Endothelial cell of umbilical vein (primary cell): ENCODE results near the gene TACC3. TPM values are rescaled to one million over a fixed set of nuclear protein-coding genes. Genes with fewer than 3 reads are reported as not detected.

ENCODE experiments used
- BruUV-seq: library from RNA; stranded (reverse); fragments of 400-500 nt; replicated peaks from 2 replicates; lab custom pipeline; 2021; lab: Mats Ljungman, UMichigan
- CTCF ChIA-PET: fragments of 300-600, 350-600 bp; sonication (Branson Sonifier 250); formaldehyde crosslinking; loops from one replicate; lab custom pipeline; 2021; ENCODE audit warnings: antibody characterized with exemption, inconsistent platforms; lab: Charles Lee
- POLR2A ChIA-PET: fragments of 300-600, 350-600 bp; sonication (Branson Sonifier 250); formaldehyde crosslinking; loops from one replicate; lab custom pipeline; 2021; ENCODE audit warnings: antibody characterized with exemption, inconsistent platforms; lab: Charles Lee
- DNase-seq: peaks from one replicate; pipeline ENCODE4 v3.0.0-alpha.2; 2011; ENCODE audit warnings: low read depth, low spot score
- FAIRE-seq: peaks from 2 replicates; lab custom pipeline; 2011; peaks lifted over from hg19 to GRCh38; lab: Jason Lieb, UNC
- H2AFZ ChIP-seq: 2 replicates; pipeline ENCODE4 v1.6.0; 2012; ENCODE audit warnings: low read depth, low read length, control low read depth, inconsistent platforms
- H3K27ac ChIP-seq: 2 replicates; pipeline ENCODE4 v1.5.1; 2011; ENCODE audit warnings: low read depth, mild to moderate bottlenecking, control low read depth, low read length, moderate library complexity; ENCODE audit not compliant: insufficient read depth
- H3K27me3 ChIP-seq, 2 experiments: 2 replicates each; pipeline versions ENCODE4 v1.6.0 to v1.6.1; 2011; ENCODE audit warnings: low read length in 2 of 2, mixed read lengths in 1 of 2; ENCODE audit not compliant: control insufficient read depth in 2 of 2, insufficient read depth in 2 of 2
- H3K36me3 ChIP-seq, 2 experiments: 2 replicates in 1 of 2; 3 replicates in 1 of 2; pipeline ENCODE4 v1.5.1; 2011; ENCODE audit warnings: low read length in 2 of 2, mild to moderate bottlenecking in 1 of 2, moderate library complexity in 1 of 2; ENCODE audit not compliant: control insufficient read depth in 2 of 2, insufficient read depth in 2 of 2; ENCODE audit errors: extremely low read depth in 1 of 2
- H3K4me1 ChIP-seq: 3 replicates; pipeline ENCODE4 v1.5.1; 2011; ENCODE audit warnings: mild to moderate bottlenecking, low read length; ENCODE audit not compliant: control insufficient read depth, insufficient read depth; ENCODE audit errors: extremely low read depth
- H3K4me2 ChIP-seq: 2 replicates; pipeline ENCODE4 v1.6.1; 2011; ENCODE audit warnings: low read length, control low read depth, mixed read lengths; ENCODE audit not compliant: insufficient read depth
- H3K4me3 ChIP-seq, 3 experiments: fragments of 200-600 bp in 1 of 3; sonication (generic), shearing (Covaris generic) in 1 of 3; replicated peaks in 1 of 3; 2 replicates each; pipeline ENCODE4 v1.5.1; 2011 to 2016; ENCODE audit warnings: control low read depth in 3 of 3, low read length in 3 of 3, mild to moderate bottlenecking in 2 of 3, inconsistent platforms in 1 of 3, low read depth in 1 of 3, moderate library complexity in 1 of 3; ENCODE audit not compliant: insufficient read depth in 1 of 3
- H3K79me2 ChIP-seq: 2 replicates; pipeline ENCODE4 v1.6.0; 2012; ENCODE audit warnings: low read length, inconsistent platforms; ENCODE audit not compliant: control insufficient read depth, insufficient read depth
- H3K9ac ChIP-seq: replicated peaks from 2 replicates; pipeline ENCODE3; 2011; ENCODE audit warnings: low read length, control low read depth; ENCODE audit not compliant: insufficient read depth; ENCODE audit errors: extremely low read depth
- H3K9me1 ChIP-seq: replicated peaks from 3 replicates; pipeline ENCODE4 v1.6.0; 2011; ENCODE audit warnings: mild to moderate bottlenecking, low read length; ENCODE audit not compliant: control insufficient read depth, insufficient read depth; ENCODE audit errors: extremely low read depth
- H3K9me3 ChIP-seq: replicated peaks from 2 replicates; pipeline ENCODE4 v1.5.1; 2012; ENCODE audit warnings: low read length, inconsistent platforms; ENCODE audit not compliant: control insufficient read depth, insufficient read depth
- H4K20me1 ChIP-seq: replicated peaks from 2 replicates; pipeline ENCODE3; 2011; ENCODE audit warnings: mild to moderate bottlenecking, low read length; ENCODE audit not compliant: control insufficient read depth, insufficient read depth; ENCODE audit errors: extremely low read depth
- FOS ChIP-seq: IDR thresholded peaks from 2 replicates; pipeline ENCODE4 v1.6.1; 2011; ENCODE audit warnings: mild to moderate bottlenecking, low read length, moderate library complexity, borderline replicate concordance; ENCODE audit not compliant: insufficient read depth
- GATA2 ChIP-seq: IDR thresholded peaks from 2 replicates; pipeline ENCODE4 v1.7.0; 2011; ENCODE audit warnings: low read depth, mild to moderate bottlenecking, moderate library complexity, mixed read lengths, low read length; ENCODE audit not compliant: insufficient read length, insufficient read depth
- MYC ChIP-seq: IDR thresholded peaks from one replicate; pipeline ENCODE4 v1.6.1; 2011; ENCODE audit warnings: mild to moderate bottlenecking, low read depth, low read length
- POLR2AphosphoS5 ChIP-seq: IDR thresholded peaks from 2 replicates; pipeline ENCODE4 v1.6.1; 2012; ENCODE audit warnings: low read depth, mild to moderate bottlenecking, control low read depth, low read length, moderate library complexity; ENCODE audit not compliant: insufficient read depth
- dilution Hi-C: fragments of 300-500 bp; cut with MboI; formaldehyde crosslinking; loops from one replicate; pipeline ENCODE4 v1.15.0; 2019; ENCODE audit warnings: low sequenced_read_pairs; ENCODE audit not compliant: extremely low pct_ligation_motif_present
- intact Hi-C: fragments of 100-400 bp; cut with micrococcal nuclease; formaldehyde crosslinking; loops from one replicate; pipeline ENCODE4 v1.10.0; 2022
- polyA plus RNA-seq, 4 experiments: library from polyadenylated mRNA; depleted of rRNA in 3 of 4; stranded (reverse) in 3 of 4; unstranded in 1 of 4; fragments of >200 nt; gene quantifications; 2 replicates each; pipeline versions ENCODE4 v1.2.1 to v1.2.3, GENCODE V29; 2011 to 2012; ENCODE audit warnings: missing spikeins in 1 of 4
- total RNA-seq: library from RNA; stranded (reverse); gene quantifications from 2 replicates; pipeline ENCODE4 v1.2.3, GENCODE V29; 2021
- TF ChIP-seq, protein P1 (sequence below), 2 donors: IDR thresholded peaks; 1 replicate in 1 of 2; 2 replicates in 1 of 2; pipeline ENCODE4 v1.5.1; 2011; ENCODE audit warnings: low read length in 2 of 2, mild to moderate bottlenecking in 2 of 2, moderate library complexity in 2 of 2, control low read depth in 1 of 2, inconsistent platforms in 1 of 2, low read depth in 1 of 2; ENCODE audit not compliant: insufficient read depth in 1 of 2; ENCODE audit errors: extremely low read depth in 1 of 2
- TF ChIP-seq, protein P2 (sequence below): IDR thresholded peaks from 2 replicates; pipeline ENCODE4 v1.6.1; 2011; ENCODE audit not compliant: insufficient read depth, insufficient read length

TACC3 gene
- total and polyA plus RNA-seq, 2 donors (not counting 3 experiments of a cell fraction or from before 2014, with no cell fraction given), result 54.5 to 135 TPM

DNA sequence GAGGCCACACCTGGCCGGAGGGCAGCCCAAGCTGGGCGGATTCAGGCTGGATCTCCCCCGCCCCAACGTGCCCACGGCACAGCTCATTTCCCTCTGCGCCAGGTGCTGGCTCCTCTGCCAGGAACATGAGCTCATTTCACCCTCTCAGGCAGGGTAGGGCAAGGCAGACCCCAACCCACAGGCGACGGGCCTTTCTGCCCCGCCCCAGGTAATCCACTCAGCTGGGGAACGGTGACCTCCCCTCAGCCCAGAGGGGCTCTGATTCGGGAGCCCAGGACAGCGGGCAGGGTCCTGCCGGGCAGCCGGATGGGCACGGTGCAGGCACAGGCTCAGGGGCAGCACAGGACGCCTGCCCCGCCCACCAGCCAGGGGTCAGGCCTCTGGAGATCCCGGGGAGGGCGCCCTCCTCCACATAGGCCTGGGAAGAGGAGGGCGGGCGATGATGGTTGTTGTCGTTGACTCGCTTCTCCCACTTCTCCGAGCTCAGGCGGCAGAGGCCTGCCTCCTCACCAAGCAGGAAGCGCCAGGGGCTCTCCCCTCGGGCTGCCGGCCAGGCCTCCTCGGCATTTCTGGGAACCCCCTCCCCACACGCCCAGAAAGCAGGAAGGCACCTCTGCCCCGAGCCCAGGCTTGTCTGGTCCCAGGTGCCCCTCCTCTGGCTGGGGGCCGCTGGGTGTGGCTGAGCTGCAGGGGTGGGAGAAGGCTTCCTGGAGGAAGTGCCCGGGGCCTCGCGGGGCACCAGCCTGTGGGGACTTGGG, 31.1 kb downstream of the TACC3 start:
- TF ChIP-seq MYC (no peak), GATA2 (no peak), POLR2AphosphoS5 (no peak), FOS (no peak)
- TF ChIP-seq, protein P1, sequence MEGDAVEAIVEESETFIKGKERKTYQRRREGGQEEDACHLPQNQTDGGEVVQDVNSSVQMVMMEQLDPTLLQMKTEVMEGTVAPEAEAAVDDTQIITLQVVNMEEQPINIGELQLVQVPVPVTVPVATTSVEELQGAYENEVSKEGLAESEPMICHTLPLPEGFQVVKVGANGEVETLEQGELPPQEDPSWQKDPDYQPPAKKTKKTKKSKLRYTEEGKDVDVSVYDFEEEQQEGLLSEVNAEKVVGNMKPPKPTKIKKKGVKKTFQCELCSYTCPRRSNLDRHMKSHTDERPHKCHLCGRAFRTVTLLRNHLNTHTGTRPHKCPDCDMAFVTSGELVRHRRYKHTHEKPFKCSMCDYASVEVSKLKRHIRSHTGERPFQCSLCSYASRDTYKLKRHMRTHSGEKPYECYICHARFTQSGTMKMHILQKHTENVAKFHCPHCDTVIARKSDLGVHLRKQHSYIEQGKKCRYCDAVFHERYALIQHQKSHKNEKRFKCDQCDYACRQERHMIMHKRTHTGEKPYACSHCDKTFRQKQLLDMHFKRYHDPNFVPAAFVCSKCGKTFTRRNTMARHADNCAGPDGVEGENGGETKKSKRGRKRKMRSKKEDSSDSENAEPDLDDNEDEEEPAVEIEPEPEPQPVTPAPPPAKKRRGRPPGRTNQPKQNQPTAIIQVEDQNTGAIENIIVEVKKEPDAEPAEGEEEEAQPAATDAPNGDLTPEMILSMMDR (IDR thresholded peaks at IDR 0.05; ENCODE audit: extremely low read depth in 1 of 2, insufficient read depth in 1 of 2, low read depth in 1 of 2, low read length in 2 of 2), result no peak
- TF ChIP-seq, protein P2, sequence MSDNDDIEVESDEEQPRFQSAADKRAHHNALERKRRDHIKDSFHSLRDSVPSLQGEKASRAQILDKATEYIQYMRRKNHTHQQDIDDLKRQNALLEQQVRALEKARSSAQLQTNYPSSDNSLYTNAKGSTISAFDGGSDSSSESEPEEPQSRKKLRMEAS, result no peak
- no TSS peak for BruUV-seq
- H3K4me3 ChIP-seq, result no peak overlapping the region
- ChIA-PET CTCF (interaction anchor here (1.0 to 3.2 kb wide), 6 partner anchors 13 to 147 kb away, joined by 3 to 17 read pairs (median 4); no protein-coding TSS in a partner anchor), POLR2A (no interaction called here)
- no peak overlapping the region for H3K27ac ChIP-seq
- dilution Hi-C loops, result no loop called here
- peak; percentile 16 for DNase-seq
- no peak overlapping the region for H3K9ac ChIP-seq
- H3K9me3 ChIP-seq, result no peaks in the 10 kb centered on the region
- no peaks in the 10 kb centered on the region for H3K27me3 ChIP-seq
- no peaks in the 10 kb centered on the region for H3K79me2 ChIP-seq
- no peak overlapping the region for H3K4me2 ChIP-seq
- H3K9me1 ChIP-seq, result no peaks in the 10 kb centered on the region
- no peak for FAIRE-seq
- peak overlapping the region; percentile 86 for H2AFZ ChIP-seq
- no peaks in the 10 kb centered on the region for H4K20me1 ChIP-seq
- peaks cover 9% of the 10 kb centered on the region for H3K4me1 ChIP-seq
- no peaks in the 10 kb centered on the region for H3K36me3 ChIP-seq
- intact Hi-C loops, result no loop called here
